Mesendoderm (in vitro differentiated cells): ENCODE results near the gene LYST.

Experiments used
- DNase-seq: peaks from one replicate; pipeline ENCODE4 v3.0.0; 2013
- H2AK5ac ChIP-seq: 2 replicates; pipeline ENCODE4 v1.6.1; 2013; ENCODE audit warnings: low read length, inconsistent platforms
- H2BK120ac ChIP-seq: 2 replicates; pipeline ENCODE4 v1.6.1; 2013; ENCODE audit warnings: low read depth, mild to moderate bottlenecking, low read length, moderate library complexity, mixed read lengths
- H2BK15ac ChIP-seq: replicated peaks from 2 replicates; pipeline ENCODE4 v1.6.1; 2013; ENCODE audit warnings: low read depth, mild to moderate bottlenecking, moderate library complexity
- H2BK5ac ChIP-seq: 2 replicates; pipeline ENCODE4 v1.6.1; 2013; ENCODE audit warnings: low read length, inconsistent platforms
- H3K18ac ChIP-seq: 2 replicates; pipeline ENCODE4 v1.6.1; 2013; ENCODE audit warnings: mild to moderate bottlenecking, low read length, mixed read lengths
- H3K23ac ChIP-seq: one replicate; pipeline ENCODE4 v1.6.1; 2013; ENCODE audit warnings: low read length
- H3K27ac ChIP-seq: 2 replicates; pipeline ENCODE4 v1.5.1; 2013; ENCODE audit warnings: low read depth, mild to moderate bottlenecking, inconsistent platforms, low read length, moderate library complexity
- H3K27me3 ChIP-seq: 2 replicates; pipeline ENCODE4 v1.6.1; 2013; ENCODE audit warnings: low read length, control low read depth, mild to moderate bottlenecking, inconsistent platforms; ENCODE audit not compliant: insufficient read depth, poor library complexity
- H3K36me3 ChIP-seq: 2 replicates; pipeline ENCODE4 v1.6.1; 2013; ENCODE audit warnings: low read length, inconsistent platforms; ENCODE audit not compliant: control insufficient read depth, insufficient read depth
- H3K4ac ChIP-seq: one replicate; pipeline ENCODE4 v1.6.1; 2013; ENCODE audit warnings: low read depth, mild to moderate bottlenecking, low read length, moderate library complexity
- H3K4me1 ChIP-seq: 2 replicates; pipeline ENCODE4 v1.6.1; 2013; ENCODE audit warnings: low read depth, low read length, inconsistent platforms; ENCODE audit not compliant: control insufficient read depth
- H3K4me2 ChIP-seq: 2 replicates; pipeline ENCODE4 v1.6.1; 2013; ENCODE audit warnings: low read length
- H3K4me3 ChIP-seq: 2 replicates; pipeline ENCODE4 v1.5.1; 2013; ENCODE audit warnings: mild to moderate bottlenecking, low read length
- H3K56ac ChIP-seq: one replicate; pipeline ENCODE4 v1.6.1; 2013; ENCODE audit warnings: low read length
- H3K79me1 ChIP-seq: 2 replicates; pipeline ENCODE4 v1.6.1; 2013; ENCODE audit warnings: low read length, inconsistent platforms
- H3K79me2 ChIP-seq: 2 replicates; pipeline ENCODE4 v1.6.1; 2013; ENCODE audit warnings: mild to moderate bottlenecking, low read length; ENCODE audit not compliant: control insufficient read depth, insufficient read depth
- H3K9ac ChIP-seq: 2 replicates; pipeline ENCODE4 v1.6.1; 2013; ENCODE audit warnings: low read length, inconsistent platforms
- H4K5ac ChIP-seq: one replicate; pipeline ENCODE4 v1.6.1; 2013; ENCODE audit warnings: low read length
- H4K8ac ChIP-seq: one replicate; pipeline ENCODE4 v1.6.1; 2013; ENCODE audit warnings: low read depth, mild to moderate bottlenecking, control low read depth, low read length, moderate library complexity
- WGBS: extraction: QIAGEN DNeasy Blood & Tissue Kit; methylation state at CpG from one replicate; pipeline ENCODE4 v1.1.7; 2013; ENCODE audit warnings: low lambda C conversion rate, missing lambda C conversion rate; ENCODE audit not compliant: insufficient coverage; ENCODE audit errors: extremely low coverage; 5-methylcytosine and 5-hydroxymethylcytosine counted together

Gene LYST

DNA sequence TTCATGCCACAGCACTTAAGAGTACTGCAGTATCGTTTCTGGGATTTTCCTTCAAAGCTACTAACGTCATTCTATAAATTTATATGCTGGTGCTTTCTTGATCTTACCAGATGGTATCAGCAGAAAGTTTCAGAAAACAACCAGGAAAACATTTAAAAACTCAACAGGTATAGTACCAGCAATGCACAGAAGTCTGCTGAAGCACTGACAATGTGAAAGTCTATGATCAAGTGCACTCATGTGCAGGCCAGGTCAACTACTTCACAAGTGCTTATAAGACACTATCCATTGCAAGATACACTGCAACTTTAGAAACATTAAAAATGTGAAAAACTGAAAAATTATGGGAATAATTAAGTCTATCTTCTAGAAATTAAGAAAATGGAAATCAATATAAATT lies 34.7 kb downstream of the LYST start:
- no peak for DNase-seq
- H4K8ac ChIP-seq, result no peak overlapping the region
- no peak overlapping the region for H3K56ac ChIP-seq
- H3K4me2 ChIP-seq, result no peak overlapping the region
- H3K18ac ChIP-seq, result no peak overlapping the region
- no peak overlapping the region for H2AK5ac ChIP-seq
- H3K4ac ChIP-seq, result no peak overlapping the region
- H2BK15ac ChIP-seq, result no peak overlapping the region
- H3K4me3 ChIP-seq, result no peak overlapping the region
- H3K79me1 ChIP-seq, result no peaks in the 10 kb centered on the region
- no peaks in the 10 kb centered on the region for H3K27me3 ChIP-seq
- no peaks in the 10 kb centered on the region for H3K79me2 ChIP-seq
- no peak overlapping the region for H3K23ac ChIP-seq
- no peak overlapping the region for H2BK120ac ChIP-seq
- H4K5ac ChIP-seq, result no peak overlapping the region
- no peak overlapping the region for H3K27ac ChIP-seq
- no peak overlapping the region for H3K9ac ChIP-seq
- WGBS, result no CpG with 5 or more reads among the region's 2 CpGs
- no peaks in the 10 kb centered on the region for H3K4me1 ChIP-seq
- no peaks in the 10 kb centered on the region for H3K36me3 ChIP-seq
- H2BK5ac ChIP-seq, result no peak overlapping the region

DNA sequence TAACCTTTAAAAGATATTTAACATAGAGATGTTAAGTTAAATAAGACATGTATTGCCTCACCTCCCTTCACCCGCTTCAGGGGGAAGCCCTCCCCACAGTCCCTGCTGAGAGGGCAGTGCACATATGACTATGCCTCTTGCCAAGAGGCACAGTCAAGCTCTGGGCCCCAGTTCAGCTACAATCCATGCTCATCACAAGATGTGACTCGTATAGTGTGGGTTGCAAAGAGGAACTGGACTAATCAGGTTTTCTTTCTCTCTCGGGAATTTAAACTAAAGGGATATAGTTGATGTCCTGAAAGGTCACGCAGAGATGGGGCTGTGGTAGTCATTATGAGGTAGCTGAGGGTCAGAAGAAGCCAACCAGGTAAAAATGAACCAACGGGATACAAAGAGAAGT lies 35.6 kb downstream of the LYST start:
- no CpG with 5 or more reads among the region's 5 CpGs for WGBS
- H2BK15ac ChIP-seq, result no peak overlapping the region
- no peak overlapping the region for H3K4ac ChIP-seq
- H3K79me2 ChIP-seq, result no peaks in the 10 kb centered on the region
- no peak overlapping the region for H3K4me3 ChIP-seq
- no peak overlapping the region for H2AK5ac ChIP-seq
- no peak overlapping the region for H3K23ac ChIP-seq
- DNase-seq, result no peak
- H4K8ac ChIP-seq, result no peak overlapping the region
- no peak overlapping the region for H2BK5ac ChIP-seq
- H2BK120ac ChIP-seq, result no peak overlapping the region
- no peak overlapping the region for H3K4me2 ChIP-seq
- H4K5ac ChIP-seq, result no peak overlapping the region
- H3K27ac ChIP-seq, result no peak overlapping the region
- H3K27me3 ChIP-seq, result no peaks in the 10 kb centered on the region
- no peaks in the 10 kb centered on the region for H3K79me1 ChIP-seq
- H3K56ac ChIP-seq, result no peak overlapping the region
- H3K18ac ChIP-seq, result no peak overlapping the region
- H3K4me1 ChIP-seq, result no peaks in the 10 kb centered on the region
- no peaks in the 10 kb centered on the region for H3K36me3 ChIP-seq
- H3K9ac ChIP-seq, result no peak overlapping the region

DNA sequence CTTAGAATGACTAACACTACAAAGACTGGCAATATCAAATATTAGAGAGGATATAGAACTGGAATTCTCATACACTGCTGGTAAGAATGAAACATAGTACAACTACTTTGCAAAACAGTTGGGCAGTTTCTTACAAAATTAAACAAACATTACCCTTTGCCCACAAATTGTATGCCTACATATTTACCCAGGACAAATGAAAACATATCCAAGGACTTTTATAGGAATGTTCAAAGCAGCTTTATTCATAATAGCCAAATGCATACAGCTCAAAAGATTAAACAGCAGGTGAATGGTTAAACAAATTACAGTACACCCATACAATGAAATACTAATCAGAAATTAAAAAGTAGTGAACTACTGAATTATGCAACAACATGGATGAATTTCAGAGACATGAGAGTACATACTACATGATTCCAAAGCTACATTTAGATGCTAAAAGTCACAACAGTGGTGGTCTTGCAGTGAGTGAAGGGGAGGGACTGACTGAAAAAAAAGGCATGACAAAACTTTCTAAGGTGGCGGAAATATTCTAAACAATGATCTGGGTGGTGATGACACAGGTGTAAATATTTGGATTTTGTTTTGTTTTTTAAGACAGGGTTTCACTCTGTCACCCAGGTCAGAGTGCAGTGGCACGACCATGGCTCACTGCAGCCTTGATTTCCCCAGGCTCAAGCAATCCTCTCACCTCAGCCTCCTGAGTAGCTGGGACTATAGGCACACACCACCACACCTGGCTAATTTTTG lies 40.4 kb downstream of the LYST start:
- Histone ChIP-seq H3K9ac (no peak overlapping the region), H4K8ac (no peak overlapping the region)

DNA sequence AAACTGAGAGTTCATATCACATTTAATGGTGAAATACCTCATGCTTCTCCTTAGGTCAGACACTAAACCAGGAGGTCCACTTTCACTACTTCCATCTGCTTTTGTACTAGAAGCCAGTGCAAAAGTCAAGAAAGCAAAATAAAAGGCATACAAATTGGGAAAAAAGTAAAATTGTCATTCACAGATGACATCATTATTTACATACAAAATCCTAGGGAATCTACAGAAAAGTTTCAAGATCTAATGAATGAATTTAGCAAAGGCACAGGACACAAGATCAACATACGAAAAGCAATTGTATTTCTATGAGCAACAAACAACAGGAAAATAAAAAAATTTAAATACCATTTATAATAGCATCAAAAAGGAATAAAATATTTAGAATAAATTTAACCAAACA lies 41.5 kb downstream of the LYST start:
- no peak overlapping the region for H3K4ac ChIP-seq
- no peak for DNase-seq
- H3K56ac ChIP-seq, result no peak overlapping the region
- H3K4me3 ChIP-seq, result no peak overlapping the region
- H3K79me1 ChIP-seq, result no peaks in the 10 kb centered on the region
- no peak overlapping the region for H4K5ac ChIP-seq
- H3K18ac ChIP-seq, result no peak overlapping the region
- no peak overlapping the region for H2BK15ac ChIP-seq
- no peaks in the 10 kb centered on the region for H3K36me3 ChIP-seq
- no peak overlapping the region for H3K27ac ChIP-seq
- no peaks in the 10 kb centered on the region for H3K27me3 ChIP-seq
- no peak overlapping the region for H3K9ac ChIP-seq
- no CpG with 5 or more reads among the region's 1 CpG for WGBS
- no peaks in the 10 kb centered on the region for H3K4me1 ChIP-seq
- no peak overlapping the region for H2BK120ac ChIP-seq
- no peak overlapping the region for H2BK5ac ChIP-seq
- no peak overlapping the region for H4K8ac ChIP-seq
- no peak overlapping the region for H2AK5ac ChIP-seq
- no peak overlapping the region for H3K23ac ChIP-seq
- no peak overlapping the region for H3K4me2 ChIP-seq
- no peaks in the 10 kb centered on the region for H3K79me2 ChIP-seq

More for the DNA sequence above, 40.4 kb downstream of the LYST start:
- no peak overlapping the region for H3K4ac ChIP-seq
- H2AK5ac ChIP-seq, result no peak overlapping the region
- no peak overlapping the region for H2BK120ac ChIP-seq
- no peaks in the 10 kb centered on the region for H3K79me1 ChIP-seq
- WGBS, result no CpG with 5 or more reads among the region's 2 CpGs
- DNase-seq, result no peak
- no peak overlapping the region for H3K4me3 ChIP-seq
- H2BK15ac ChIP-seq, result no peak overlapping the region
- no peak overlapping the region for H3K27ac ChIP-seq
- no peak overlapping the region for H2BK5ac ChIP-seq
- no peaks in the 10 kb centered on the region for H3K79me2 ChIP-seq
- H3K27me3 ChIP-seq, result no peaks in the 10 kb centered on the region
- H3K36me3 ChIP-seq, result no peaks in the 10 kb centered on the region
- H3K56ac ChIP-seq, result no peak overlapping the region
- H4K5ac ChIP-seq, result no peak overlapping the region
- H3K18ac ChIP-seq, result no peak overlapping the region
- no peak overlapping the region for H3K4me2 ChIP-seq
- no peaks in the 10 kb centered on the region for H3K4me1 ChIP-seq
- no peak overlapping the region for H3K23ac ChIP-seq

DNA sequence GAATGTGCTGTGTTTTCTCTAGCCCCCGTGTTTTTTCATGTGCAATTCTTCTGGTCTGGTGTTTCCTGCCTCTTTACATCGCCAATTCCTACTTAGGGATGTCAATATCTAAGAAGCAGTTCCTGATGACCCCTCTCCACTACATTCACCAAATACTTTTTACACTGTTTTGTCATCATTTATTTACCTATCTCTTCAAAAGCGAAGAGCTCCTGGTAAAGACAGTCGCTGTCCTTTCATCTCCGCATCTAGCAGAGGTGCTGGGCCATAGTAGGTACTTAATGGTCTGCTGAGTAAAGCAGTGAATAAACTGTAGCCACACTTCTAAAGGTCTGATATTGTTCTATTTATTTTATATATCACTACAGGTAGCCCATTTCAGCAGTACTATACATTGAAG lies 43.0 kb downstream of the LYST start:
- no peak overlapping the region for H3K56ac ChIP-seq
- H2BK120ac ChIP-seq, result no peak overlapping the region
- no peaks in the 10 kb centered on the region for H3K4me1 ChIP-seq
- H3K79me1 ChIP-seq, result no peaks in the 10 kb centered on the region
- H3K27ac ChIP-seq, result no peak overlapping the region
- no peak overlapping the region for H2AK5ac ChIP-seq
- H3K4me2 ChIP-seq, result no peak overlapping the region
- no peak overlapping the region for H2BK5ac ChIP-seq
- no peak for DNase-seq
- H3K36me3 ChIP-seq, result no peaks in the 10 kb centered on the region
- H4K8ac ChIP-seq, result no peak overlapping the region
- H3K79me2 ChIP-seq, result no peaks in the 10 kb centered on the region
- H3K18ac ChIP-seq, result no peak overlapping the region
- no CpG with 5 or more reads among the region's 5 CpGs for WGBS
- no peak overlapping the region for H3K4me3 ChIP-seq
- no peak overlapping the region for H3K9ac ChIP-seq
- H2BK15ac ChIP-seq, result no peak overlapping the region
- no peak overlapping the region for H4K5ac ChIP-seq
- H3K4ac ChIP-seq, result no peak overlapping the region
- no peak overlapping the region for H3K23ac ChIP-seq
- no peaks in the 10 kb centered on the region for H3K27me3 ChIP-seq

DNA sequence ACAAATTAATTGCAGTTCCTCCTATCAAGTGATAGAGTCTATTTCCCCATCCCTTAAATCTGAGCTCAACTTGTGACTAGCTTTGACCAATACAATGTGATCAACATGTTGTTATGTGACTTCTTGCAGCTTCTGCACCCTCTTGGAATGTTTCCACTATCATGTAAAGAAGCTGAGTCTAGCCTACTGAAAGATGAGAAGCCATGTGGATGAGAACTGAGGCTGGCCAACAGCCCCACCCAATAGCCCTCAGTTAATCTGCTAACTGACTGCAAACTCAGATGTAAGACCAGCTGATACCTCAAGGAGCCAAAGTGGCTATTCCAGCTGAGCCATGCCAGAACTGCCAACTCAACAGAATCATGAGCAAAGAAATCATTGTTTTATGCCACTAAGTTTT lies 44.0 kb downstream of the LYST start:
- H4K8ac ChIP-seq, result no peak overlapping the region
- H2BK15ac ChIP-seq, result no peak overlapping the region
- no peak overlapping the region for H3K23ac ChIP-seq
- no peak overlapping the region for H3K27ac ChIP-seq
- no peak overlapping the region for H3K56ac ChIP-seq
- no peak overlapping the region for H3K4me3 ChIP-seq
- no peak overlapping the region for H3K9ac ChIP-seq
- no peaks in the 10 kb centered on the region for H3K79me2 ChIP-seq
- H3K18ac ChIP-seq, result no peak overlapping the region
- H3K36me3 ChIP-seq, result no peaks in the 10 kb centered on the region
- no peak overlapping the region for H3K4me2 ChIP-seq
- DNase-seq, result no peak
- no peaks in the 10 kb centered on the region for H3K4me1 ChIP-seq
- no peak overlapping the region for H4K5ac ChIP-seq
- H3K27me3 ChIP-seq, result no peaks in the 10 kb centered on the region
- no peak overlapping the region for H2AK5ac ChIP-seq
- no peak overlapping the region for H2BK5ac ChIP-seq
- H2BK120ac ChIP-seq, result no peak overlapping the region
- no peaks in the 10 kb centered on the region for H3K79me1 ChIP-seq
- no peak overlapping the region for H3K4ac ChIP-seq
